Fibroblast of lung (primary cell): ENCODE measurements around the gene ZNF185. TPM values are rescaled to one million over a fixed set of nuclear protein-coding genes. Genes with fewer than 3 reads are reported as not detected.

Experiments
- DNase-seq, 2 donors: peaks; one replicate each; pipeline versions ENCODE4 v3.0.0 to v3.0.0-alpha.2; 2010; ENCODE audit warnings: low read depth in 2 of 2
- H2AFZ ChIP-seq: 2 replicates; pipeline ENCODE4 v1.5.1; 2012; ENCODE audit warnings: low read length, control low read depth, inconsistent platforms
- H3K27ac ChIP-seq: 2 replicates; pipeline ENCODE4 v1.5.1; 2011; ENCODE audit warnings: low read length, control low read depth; ENCODE audit not compliant: insufficient read depth
- H3K27me3 ChIP-seq: 2 replicates; pipeline ENCODE4 v1.5.1; 2011; ENCODE audit warnings: mild to moderate bottlenecking, low read length; ENCODE audit not compliant: control insufficient read depth, insufficient read depth
- H3K36me3 ChIP-seq: 2 replicates; pipeline ENCODE4 v1.5.1; 2011; ENCODE audit warnings: low read length; ENCODE audit not compliant: control insufficient read depth, insufficient read depth
- H3K4me1 ChIP-seq: 2 replicates; pipeline ENCODE4 v1.5.1; 2011; ENCODE audit warnings: low read length; ENCODE audit not compliant: control insufficient read depth, insufficient read depth; ENCODE audit errors: extremely low read depth
- H3K4me2 ChIP-seq: 2 replicates; pipeline ENCODE4 v1.5.1; 2011; ENCODE audit warnings: low read length, control low read depth; ENCODE audit not compliant: insufficient read depth; ENCODE audit errors: extremely low read depth
- H3K4me3 ChIP-seq, 4 experiments: fragments of 200-600 bp in 1 of 4; sonication (generic) in 1 of 4; replicated peaks in 1 of 4; 2 replicates each; pipeline ENCODE4 v1.5.1; 2011 to 2016; ENCODE audit warnings: low read length in 4 of 4, low read depth in 3 of 4, mild to moderate bottlenecking in 3 of 4, control low read depth in 2 of 4, inconsistent platforms in 1 of 4, mixed read lengths in 1 of 4; ENCODE audit not compliant: insufficient read depth in 1 of 4; ENCODE audit errors: control extremely low read depth in 1 of 4
- H3K79me2 ChIP-seq: 2 replicates; pipeline ENCODE4 v1.5.1; 2012; ENCODE audit warnings: mild to moderate bottlenecking, low read length, inconsistent platforms; ENCODE audit not compliant: control insufficient read depth, insufficient read depth
- H3K9ac ChIP-seq: 2 replicates; pipeline ENCODE4 v1.5.1; 2011; ENCODE audit warnings: mild to moderate bottlenecking, low read length, control low read depth; ENCODE audit not compliant: insufficient read depth
- H3K9me3 ChIP-seq: 2 replicates; pipeline ENCODE4 v1.5.1; 2012; ENCODE audit warnings: low read depth, low read length; ENCODE audit not compliant: control insufficient read depth, insufficient read depth
- H4K20me1 ChIP-seq: 2 replicates; pipeline ENCODE4 v1.5.1; 2011; ENCODE audit warnings: low read length; ENCODE audit not compliant: control insufficient read depth, insufficient read depth; ENCODE audit errors: extremely low read depth
- CTCF ChIP-seq, 2 donors: IDR thresholded peaks in 1 of 2; conservative IDR thresholded peaks in 1 of 2; 1 replicate in 1 of 2; 2 replicates in 1 of 2; pipeline ENCODE4 v1.5.1; 2011 to 2012; ENCODE audit warnings: low read length in 2 of 2, control low read depth in 1 of 2, inconsistent platforms in 1 of 2, low read depth in 1 of 2, mild to moderate bottlenecking in 1 of 2
- EZH2 ChIP-seq: IDR thresholded peaks from 2 replicates; pipeline ENCODE4 v1.5.1; 2012; ENCODE audit warnings: low read length, control low read depth, mild to moderate bottlenecking; ENCODE audit errors: missing control alignments
- polyA plus RNA-seq, 2 donors: library from polyadenylated mRNA; depleted of rRNA in 1 of 2; stranded (reverse) in 1 of 2; unstranded in 1 of 2; fragments of >200 nt; gene quantifications; 2 replicates each; pipeline ENCODE4 v1.2.1, GENCODE V29; 2011 to 2012; ENCODE audit warnings: missing spikeins in 1 of 2
- total RNA-seq: library from RNA; depleted of rRNA; stranded (reverse); fragments of >200 nt; gene quantifications from 2 replicates; pipeline ENCODE4 v1.2.1, GENCODE V29; 2014

Gene ZNF185
- total and polyA plus RNA-seq, 2 donors (not counting 1 experiment from before 2014, with no cell fraction given), result 0.66 to 4.2 TPM

DNA sequence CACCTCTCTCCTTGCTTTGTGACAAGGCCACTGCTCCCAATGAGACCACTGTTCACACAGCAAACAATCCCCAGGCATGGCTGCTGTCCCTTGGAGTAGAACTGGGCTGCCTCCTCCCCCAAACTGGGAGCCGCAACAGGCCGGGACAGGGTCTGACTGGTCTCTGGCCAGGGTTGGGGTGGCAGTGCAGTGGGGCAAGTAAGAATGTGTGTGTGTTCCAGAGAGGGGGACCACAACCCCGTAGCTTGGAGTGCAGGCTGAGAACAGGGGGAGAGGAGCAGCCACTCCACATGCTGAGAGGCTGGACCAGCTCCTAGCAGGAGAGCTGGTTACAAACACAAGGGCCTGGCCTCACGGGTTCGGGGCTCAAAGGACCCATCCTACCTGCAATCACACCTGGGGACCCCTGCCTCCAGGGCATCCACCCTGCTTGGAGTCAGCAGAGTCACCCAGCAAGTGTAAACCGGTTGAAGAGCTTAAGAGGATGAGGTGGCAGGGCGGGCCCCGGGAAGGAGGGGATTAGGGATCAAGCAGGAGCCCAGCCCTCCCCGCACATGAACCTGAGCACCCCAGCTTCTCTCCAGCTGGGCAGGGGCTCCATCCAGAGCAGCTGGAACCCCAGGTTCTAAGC is 3.8 kb upstream of the ZNF185 start:
- TF ChIP-seq CTCF (conservative IDR thresholded peaks at IDR 0.05 in 1 of 2, IDR thresholded peaks at IDR 0.05 in 1 of 2; ENCODE audit: low read depth in 1 of 2, low read length in 2 of 2) (no peak), EZH2 (no peak)
- Histone ChIP-seq H3K4me2 (no peak overlapping the region), H3K27me3 (peaks cover 2% of the 10 kb centered on the region), H3K4me3 (no peak overlapping the region), H3K27ac (no peak overlapping the region), H4K20me1 (no peaks in the 10 kb centered on the region), H3K9ac (no peak overlapping the region), H3K4me1 (peaks cover 2% of the 10 kb centered on the region), H3K36me3 (no peaks in the 10 kb centered on the region), H3K9me3 (no peaks in the 10 kb centered on the region), H3K79me2 (no peaks in the 10 kb centered on the region), H2AFZ (no peak overlapping the region)
- no peak for DNase-seq

- Histone ChIP-seq H3K4me3 (no peak overlapping the region), H3K9me3 (no peaks in the 10 kb centered on the region), H4K20me1 (no peaks in the 10 kb centered on the region), H3K27ac (no peak overlapping the region), H3K4me2 (no peak overlapping the region), H3K9ac (no peak overlapping the region), H3K4me1 (peaks cover 2% of the 10 kb centered on the region), H2AFZ (no peak overlapping the region), H3K36me3 (no peaks in the 10 kb centered on the region), H3K27me3 (peaks cover 2% of the 10 kb centered on the region), H3K79me2 (no peaks in the 10 kb centered on the region)
- TF ChIP-seq EZH2 (no peak), CTCF (conservative IDR thresholded peaks at IDR 0.05 in 1 of 2, IDR thresholded peaks at IDR 0.05 in 1 of 2; ENCODE audit: low read depth in 1 of 2, low read length in 2 of 2) (no peak)
- no peak for DNase-seq
These were observed 2.7 kb upstream of the ZNF185 start for GRCh38 chrX:152895121-152895520.

GRCh38 chrX:152895724-152896420 is 2.0 kb upstream of the ZNF185 start:
- Histone ChIP-seq H3K9me3 (no peaks in the 10 kb centered on the region), H3K9ac (no peak overlapping the region), H3K4me1 (peaks cover 2% of the 10 kb centered on the region), H3K79me2 (no peaks in the 10 kb centered on the region), H2AFZ (no peak overlapping the region), H3K27me3 (peaks cover 2% of the 10 kb centered on the region), H4K20me1 (no peaks in the 10 kb centered on the region), H3K36me3 (no peaks in the 10 kb centered on the region), H3K4me2 (no peak overlapping the region), H3K27ac (no peak overlapping the region), H3K4me3 (no peak overlapping the region)
- no peak for TF ChIP-seq CTCF (conservative IDR thresholded peaks at IDR 0.05 in 1 of 2, IDR thresholded peaks at IDR 0.05 in 1 of 2; ENCODE audit: low read depth in 1 of 2, low read length in 2 of 2)
- no peak for TF ChIP-seq EZH2
- no peak for DNase-seq
